ENCODE measurements around the gene CER1.
"Not testable (repeated sequence)": the region's sequence is repeated elsewhere in the genome, so short reads cannot be mapped to it uniquely, and the experiment has no call there.

CER1 gene

GRCh38 chr9:14730461-14730898 is 7.9 kb upstream of the CER1 start:
- in situ Hi-C loops (cut with MboI; ENCODE audit: low pct_unique_long_range_greater_than_20kb, low sequenced_read_pairs), result no loop called here
- DNase-seq, result no peak

- DNase-seq, result no peak
Measured at GRCh38 chr9:14723301-14723700, 768 bp upstream of the CER1 start.

GRCh38 chr9:14719231-14719923 is 3.2 kb downstream of the CER1 start:
- DNase-seq, result no peak
- in situ Hi-C loops (cut with MboI; ENCODE audit: low pct_unique_long_range_greater_than_20kb, low sequenced_read_pairs), result no loop called here

More at GRCh38 chr9:14723301-14723700, 768 bp upstream of the CER1 start:
- in situ Hi-C loops (cut with MboI; ENCODE audit: low pct_unique_long_range_greater_than_20kb, low sequenced_read_pairs), result no loop called here

- in situ Hi-C loops (cut with MboI; ENCODE audit: low pct_unique_long_range_greater_than_20kb, low sequenced_read_pairs), result no loop called here
- DNase-seq, result no peak
Measured at GRCh38 chr9:14715102-14715501, 7.4 kb downstream of the CER1 start.

DNA sequence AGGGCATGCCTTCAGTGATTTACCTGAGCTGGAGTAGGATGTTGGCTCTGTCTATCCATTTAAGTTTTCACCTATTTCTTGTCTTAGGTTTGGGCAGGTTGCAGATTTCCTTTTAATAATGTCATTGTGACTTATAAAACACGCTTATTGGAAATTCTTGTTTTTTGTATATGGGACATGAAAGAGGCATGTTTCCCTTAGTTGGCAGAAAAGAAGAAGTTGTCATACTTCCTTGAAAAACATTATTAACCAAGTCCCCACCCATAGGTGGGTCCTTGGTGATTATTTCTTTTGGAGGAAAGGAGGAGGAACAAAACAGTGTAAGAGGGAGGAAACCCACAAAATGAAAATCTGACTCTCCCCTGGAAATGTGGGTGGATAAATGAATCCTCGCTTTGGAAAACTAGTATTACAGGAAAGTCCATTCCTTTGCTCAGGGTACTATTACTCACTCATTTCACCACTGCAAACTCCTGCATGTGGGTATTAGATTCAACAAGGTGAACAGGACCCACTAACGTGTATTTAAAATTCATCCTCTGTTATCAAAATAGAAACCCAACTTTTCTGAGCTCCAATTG is 9.3 kb downstream of the CER1 start:
- in situ Hi-C loops (cut with MboI; ENCODE audit: low pct_unique_long_range_greater_than_20kb, low sequenced_read_pairs), result no loop called here
- peak; percentile 12 for DNase-seq

- no peak for DNase-seq
- in situ Hi-C loops (cut with MboI; ENCODE audit: low pct_unique_long_range_greater_than_20kb, low sequenced_read_pairs), result no loop called here
Measured at GRCh38 chr9:14710804-14711203, 11.7 kb downstream of the CER1 start.

- in situ Hi-C loops (cut with MboI; ENCODE audit: low pct_unique_long_range_greater_than_20kb, low sequenced_read_pairs), result no loop called here
Measured at GRCh38 chr9:14706530-14707140, 15.9 kb downstream of the CER1 start.

DNA sequence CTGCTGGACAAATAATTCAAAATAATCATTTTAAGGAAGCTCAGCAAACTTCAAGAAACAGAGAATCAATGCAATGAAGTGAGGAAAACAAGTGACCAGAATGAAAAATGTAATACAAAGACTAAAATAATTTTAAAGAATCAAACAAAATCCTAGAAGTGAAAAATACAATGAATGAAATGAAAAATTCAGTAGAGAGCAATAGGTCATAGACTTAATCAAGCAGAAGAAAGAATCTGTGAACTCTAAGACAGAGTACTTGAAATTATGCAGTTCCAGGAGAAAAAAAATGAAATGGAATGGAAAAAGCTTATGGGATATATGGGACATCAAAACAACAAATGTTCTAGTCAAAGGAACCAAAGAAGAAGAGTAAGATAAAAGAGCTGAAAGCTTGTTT is 17.5 kb downstream of the CER1 start:
- DNase-seq, result no peak
- in situ Hi-C loops (cut with MboI; ENCODE audit: low pct_unique_long_range_greater_than_20kb, low sequenced_read_pairs), result no loop called here

More at GRCh38 chr9:14706530-14707140, 15.9 kb downstream of the CER1 start:
- DNase-seq, result no peak

DNA sequence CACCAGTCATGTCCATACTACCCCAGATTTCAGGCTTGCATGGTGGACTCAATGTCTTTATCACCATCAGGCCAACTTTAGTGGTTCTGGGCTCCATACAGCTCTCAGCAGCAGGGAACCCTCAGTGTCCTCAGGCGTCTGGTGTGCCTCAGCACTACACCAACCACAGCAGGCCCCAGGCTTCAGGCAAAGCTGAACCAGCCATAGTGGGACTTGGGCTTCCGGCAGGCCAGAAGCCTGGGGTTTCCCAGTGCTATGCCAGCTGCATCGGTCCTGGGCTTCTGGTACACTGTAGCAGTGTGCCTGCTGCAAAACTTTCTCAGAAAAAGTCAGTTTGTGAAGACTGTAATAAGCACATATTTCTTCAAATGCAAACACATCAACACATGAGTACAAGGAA is 18.3 kb downstream of the CER1 start:
- DNase-seq, result no peak
- in situ Hi-C loops (cut with MboI; ENCODE audit: low pct_unique_long_range_greater_than_20kb, low sequenced_read_pairs), result no loop called here

- no peak for DNase-seq
- in situ Hi-C loops (cut with MboI; ENCODE audit: low pct_unique_long_range_greater_than_20kb, low sequenced_read_pairs), result no loop called here
Measured at GRCh38 chr9:14702200-14702720, 20.3 kb downstream of the CER1 start.

DNA sequence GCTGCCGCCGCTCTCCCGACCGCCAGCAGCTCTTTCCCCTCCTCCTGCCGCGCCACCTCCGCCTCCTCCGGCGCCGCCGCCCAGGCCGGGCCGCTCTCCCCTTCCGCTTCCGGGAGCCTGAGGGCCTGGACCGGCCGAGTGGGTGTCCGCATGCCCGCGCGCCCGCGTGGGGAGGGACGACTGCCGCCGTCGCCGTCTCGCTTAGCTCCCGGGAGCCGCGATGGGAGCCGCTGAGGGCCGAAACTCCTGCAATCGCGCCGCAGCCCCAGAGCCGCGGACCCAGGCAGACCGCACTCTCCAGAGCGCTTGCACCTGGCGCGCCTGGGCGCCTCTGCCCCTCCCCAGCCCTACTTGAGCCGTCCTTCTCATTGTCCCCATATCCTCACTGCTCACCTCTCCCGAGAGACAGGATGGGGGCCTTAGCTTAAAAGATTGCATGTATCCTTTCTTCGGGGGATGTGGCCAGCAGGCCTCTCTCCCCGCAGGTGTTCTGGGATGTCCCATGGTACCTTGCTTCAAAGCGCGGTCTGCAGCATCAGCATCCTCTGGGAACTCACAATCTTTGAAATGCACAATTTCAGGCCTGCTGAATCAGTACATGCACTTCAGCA is 29.2 kb downstream of the CER1 start, which contains the start of gene ZDHHC21:
Gene ZDHHC21, minus strand, starts transcription at position 182 of the 611 bp plus-strand sequence. CDS start 19,092 bp downstream, outside the sequence.
- peak; percentile 68 for DNase-seq
- in situ Hi-C loops (cut with MboI; ENCODE audit: low pct_unique_long_range_greater_than_20kb, low sequenced_read_pairs), result no loop called here

DNA sequence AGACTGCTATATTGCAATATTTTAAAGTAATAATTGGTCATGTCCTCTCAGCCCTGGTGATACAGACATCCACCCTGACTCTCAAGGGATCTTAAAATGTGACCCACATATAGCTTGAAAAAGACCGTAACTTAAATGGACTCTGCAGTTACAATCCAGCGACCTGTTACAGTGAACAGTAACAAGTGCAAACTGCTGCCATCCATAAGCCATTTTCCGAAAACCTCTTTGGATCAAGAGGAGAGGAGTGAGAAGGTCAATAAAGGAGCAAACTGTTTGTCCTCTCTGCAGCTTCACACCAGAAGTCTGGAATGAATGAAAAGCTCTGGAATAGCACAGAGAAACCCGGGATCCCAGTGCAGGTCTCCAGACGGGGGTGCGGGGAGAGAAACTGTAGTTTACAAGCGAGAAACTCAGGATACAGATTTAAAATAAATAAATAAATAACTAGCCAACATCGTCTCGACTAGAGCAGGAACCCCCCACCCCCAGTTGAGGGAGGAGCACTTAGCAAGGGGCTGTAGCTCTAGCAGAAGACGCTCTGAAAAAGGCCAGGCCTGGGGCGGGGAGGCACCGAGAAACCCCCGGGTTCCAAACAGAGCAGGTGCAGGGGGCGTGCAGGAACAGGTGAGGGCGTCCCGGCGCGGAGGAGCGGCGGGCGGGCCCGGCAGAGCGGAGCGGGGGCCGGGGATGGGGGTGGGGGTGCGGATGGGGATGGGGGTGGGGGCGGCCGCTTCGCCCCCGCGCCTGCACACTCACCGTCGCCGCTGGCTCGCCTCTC is 29.9 kb downstream of the CER1 start:
- in situ Hi-C loops (cut with MboI; ENCODE audit: low pct_unique_long_range_greater_than_20kb, low sequenced_read_pairs), result no loop called here
- peak; percentile 27 for DNase-seq

DNA sequence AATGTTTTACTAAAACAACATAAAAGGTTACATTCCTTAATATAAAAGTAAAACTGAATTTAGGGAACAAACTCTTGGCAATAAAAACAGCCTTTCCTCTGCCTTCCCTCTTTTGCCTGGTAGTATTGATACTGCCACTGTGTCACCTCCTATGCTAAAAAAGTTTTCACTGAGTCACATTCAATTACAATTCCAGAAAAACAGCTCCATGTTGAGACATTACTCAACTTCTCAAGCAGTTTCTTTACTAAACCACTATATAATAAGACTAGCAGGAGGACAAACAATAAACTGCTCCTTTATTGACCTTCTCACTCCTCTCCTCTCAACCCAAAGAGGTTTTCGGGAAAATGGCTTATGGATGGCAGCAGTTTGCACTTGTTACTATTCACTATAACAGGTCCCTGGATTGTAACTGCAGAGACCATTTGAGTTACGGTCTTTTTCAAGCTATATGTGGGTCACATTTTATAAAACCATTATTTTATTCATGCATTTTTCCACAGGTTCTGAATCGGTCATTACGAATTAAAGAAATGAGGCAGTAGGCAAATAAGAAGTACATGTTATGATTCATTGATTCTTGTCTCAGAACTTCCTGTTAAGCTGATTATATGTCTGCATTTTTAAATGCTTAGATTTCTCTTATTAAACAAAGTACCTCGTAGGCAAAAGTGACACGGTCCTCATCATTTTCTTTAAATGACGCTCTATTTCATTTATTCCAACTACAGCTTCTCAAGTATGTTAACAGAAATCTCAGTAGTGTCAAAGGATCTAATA is 31.4 kb downstream of the CER1 start:
- DNase-seq, result no peak
- in situ Hi-C loops (cut with MboI; ENCODE audit: low pct_unique_long_range_greater_than_20kb, low sequenced_read_pairs), result no loop called here

DNA sequence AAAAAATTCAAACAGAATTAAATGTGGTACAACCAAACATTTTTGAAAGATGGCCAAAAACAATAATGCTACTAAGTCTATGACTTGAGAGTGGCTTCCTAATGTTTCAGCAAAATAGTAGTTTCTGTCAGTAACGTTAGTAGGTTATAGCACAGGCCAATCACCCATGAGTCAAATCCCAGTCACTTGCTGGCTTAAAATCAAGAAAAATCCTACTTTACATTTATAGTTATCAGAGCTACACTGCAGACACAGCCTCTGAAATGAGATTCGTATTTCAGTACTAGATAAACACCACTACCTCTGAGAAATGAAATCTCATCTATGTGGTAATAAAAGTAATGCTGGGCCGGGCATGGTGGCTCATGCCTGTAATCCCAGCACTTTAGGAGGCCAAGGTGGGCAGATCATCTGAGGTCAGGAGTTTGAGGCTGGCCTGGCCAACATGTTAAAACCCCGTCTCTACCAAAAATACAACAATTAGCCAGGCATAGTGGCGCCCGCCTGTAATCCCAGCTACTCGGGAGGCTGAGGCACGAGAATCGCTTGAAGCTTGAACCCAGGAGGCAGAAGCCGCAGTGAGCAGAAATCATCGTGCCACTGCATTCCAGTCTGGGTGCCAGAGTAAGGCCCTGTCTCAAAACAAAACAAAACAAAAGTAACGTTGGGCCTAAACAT is 35.4 kb downstream of the CER1 start:
- no peak for DNase-seq
- in situ Hi-C loops (cut with MboI; ENCODE audit: low pct_unique_long_range_greater_than_20kb, low sequenced_read_pairs), result no loop called here

DNA sequence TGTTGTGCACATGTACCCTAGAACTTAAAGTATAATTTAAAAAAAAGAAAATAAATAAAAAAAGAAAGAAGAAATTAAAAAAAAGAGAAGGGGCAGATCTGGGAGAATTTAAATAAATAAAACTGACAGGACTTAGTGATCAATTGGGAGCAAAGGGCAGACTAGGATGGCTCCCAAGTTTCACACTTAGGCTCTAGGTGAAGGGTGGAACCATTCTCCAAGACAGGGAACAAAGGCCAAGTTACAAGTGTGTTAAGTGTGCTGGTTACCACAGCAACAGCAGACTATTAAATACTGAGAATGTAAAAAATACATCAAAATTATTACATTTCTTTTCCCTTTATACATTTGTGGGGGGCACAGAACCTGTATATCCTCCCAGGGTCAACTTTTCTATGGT is 36.4 kb downstream of the CER1 start:
- in situ Hi-C loops (cut with MboI; ENCODE audit: low pct_unique_long_range_greater_than_20kb, low sequenced_read_pairs), result no loop called here
- DNase-seq, result no peak

DNA sequence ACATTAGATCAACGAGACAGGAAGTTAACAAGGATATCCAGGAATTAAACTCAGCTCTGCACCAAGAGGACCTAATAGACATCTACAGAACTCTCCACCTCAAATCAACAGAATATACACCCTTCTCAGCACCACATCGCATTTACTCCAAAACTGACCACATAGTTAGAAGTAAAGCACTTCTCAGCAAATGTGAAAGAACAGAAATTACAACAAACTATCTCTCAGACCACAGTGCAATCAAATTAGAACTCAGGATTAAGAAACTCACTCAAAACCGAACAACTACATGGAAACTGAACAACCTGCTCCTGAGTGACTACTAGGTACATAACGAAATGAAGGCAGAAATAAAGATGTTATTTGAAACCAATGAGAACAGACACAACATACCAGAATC is 39.9 kb downstream of the CER1 start:
- DNase-seq; in situ Hi-C loops (cut with MboI; ENCODE audit: low pct_unique_long_range_greater_than_20kb, low sequenced_read_pairs): not testable (repeated sequence)

GRCh38 chr9:14678776-14679175 is 43.8 kb downstream of the CER1 start:
- in situ Hi-C loops (cut with MboI; ENCODE audit: low pct_unique_long_range_greater_than_20kb, low sequenced_read_pairs), result no loop called here
- no peak for DNase-seq

DNA sequence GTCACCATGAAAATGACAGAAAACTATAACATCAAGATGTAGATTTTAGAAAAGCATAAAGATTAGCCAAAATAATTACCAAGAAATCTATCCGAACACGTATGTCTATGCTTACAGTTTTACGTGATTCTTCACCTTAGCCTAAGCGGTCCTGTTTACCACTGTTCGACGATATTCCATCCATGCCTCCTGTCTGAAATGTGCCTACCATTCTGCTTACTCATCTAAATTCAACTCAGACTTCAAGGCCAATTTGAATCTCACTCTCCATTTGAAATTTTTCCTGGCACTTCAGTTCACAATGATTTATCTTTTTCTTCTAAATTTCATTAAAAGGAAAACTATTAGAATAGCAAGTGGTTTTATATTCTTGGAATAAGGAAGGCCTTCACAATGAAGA is 44.7 kb downstream of the CER1 start:
- no peak for DNase-seq
- in situ Hi-C loops (cut with MboI; ENCODE audit: low pct_unique_long_range_greater_than_20kb, low sequenced_read_pairs), result no loop called here

Measured in KBM-7 (cell line).